Activated naive CD8-positive, alpha-beta T cell treated with anti-CD3 and anti-CD28 coated beads, Interleukin-2, amount 50 U/mL, for 24 hours (primary cell): Measurements from ENCODE around the gene PCNX3.

Source experiments
- ATAC-seq: fragments of 150-1000 bp; cut with Tn5 transposase; one replicate; pipeline ENCODE4 v1.10.0; 2021
- DNase-seq: peaks from one replicate; pipeline ENCODE4 v3.0.0; 2021
- H3K27ac Mint-ChIP-seq: one replicate; pipeline ENCODE4 v1.8.0; 2021; ENCODE audit warnings: mild to moderate bottlenecking, mixed read lengths
- H3K27me3 Mint-ChIP-seq: one replicate; pipeline ENCODE4 v1.8.0; 2021; ENCODE audit warnings: mixed read lengths
- H3K36me3 Mint-ChIP-seq: one replicate; pipeline ENCODE4 v1.8.0; 2021; ENCODE audit warnings: low read depth, mixed read lengths
- H3K4me1 Mint-ChIP-seq: one replicate; pipeline ENCODE4 v1.8.0; 2021; ENCODE audit warnings: mixed read lengths
- H3K4me3 Mint-ChIP-seq: one replicate; pipeline ENCODE4 v1.8.0; 2021; ENCODE audit warnings: mild to moderate bottlenecking, moderate library complexity, mixed read lengths
- H3K9me3 Mint-ChIP-seq: one replicate; pipeline ENCODE4 v1.8.0; 2021; ENCODE audit warnings: mixed read lengths

PCNX3 gene

GRCh38 chr11:65588199-65589054 is 27.1 kb upstream of the PCNX3 start:
- ATAC-seq (peak; percentile 88), DNase-seq (peak; percentile 85)
- H3K36me3 Mint-ChIP-seq: peaks cover 21% of the 10 kb centered on the region
- no peaks in the 10 kb centered on the region for H3K27me3 Mint-ChIP-seq
- peaks cover 41% of the 10 kb centered on the region for H3K4me1 Mint-ChIP-seq
- H3K9me3 Mint-ChIP-seq: no peaks in the 10 kb centered on the region
- H3K27ac Mint-ChIP-seq: peak overlapping the region; percentile 95
- H3K4me3 Mint-ChIP-seq: peak overlapping the region; percentile 70

GRCh38 chr11:65589444-65590239 is 25.9 kb upstream of the PCNX3 start:
- Mint-ChIP-seq H3K4me3 (no peak overlapping the region), H3K4me1 (peaks cover 40% of the 10 kb centered on the region), H3K27me3 (no peaks in the 10 kb centered on the region), H3K27ac (peak overlapping the region; percentile 95), H3K9me3 (no peaks in the 10 kb centered on the region), H3K36me3 (peaks cover 14% of the 10 kb centered on the region)
- ATAC-seq (peak; percentile 55), DNase-seq (peak; percentile 72)

- DNase-seq: no peak
- Mint-ChIP-seq H3K36me3 (peaks cover 14% of the 10 kb centered on the region), H3K4me3 (no peak overlapping the region), H3K9me3 (no peaks in the 10 kb centered on the region), H3K27me3 (no peaks in the 10 kb centered on the region), H3K4me1 (peaks cover 42% of the 10 kb centered on the region), H3K27ac (peak overlapping the region; percentile 28)
- ATAC-seq: no peak
Observed at GRCh38 chr11:65590240-65590738, 25.3 kb upstream of the PCNX3 start.

- no peak for ATAC-seq
- Mint-ChIP-seq H3K9me3 (no peaks in the 10 kb centered on the region), H3K27me3 (no peaks in the 10 kb centered on the region), H3K36me3 (peaks cover 8% of the 10 kb centered on the region), H3K4me1 (peaks cover 34% of the 10 kb centered on the region), H3K4me3 (no peak overlapping the region), H3K27ac (no peak overlapping the region)
- no peak for DNase-seq
Observed at GRCh38 chr11:65591939-65592857, 23.4 kb upstream of the PCNX3 start.

GRCh38 chr11:65592858-65593517 is 22.6 kb upstream of the PCNX3 start:
- no peak overlapping the region for H3K4me3 Mint-ChIP-seq
- H3K9me3 Mint-ChIP-seq: no peaks in the 10 kb centered on the region
- H3K27ac Mint-ChIP-seq: no peak overlapping the region
- peaks cover 10% of the 10 kb centered on the region for H3K36me3 Mint-ChIP-seq
- no peak for ATAC-seq
- H3K4me1 Mint-ChIP-seq: peaks cover 26% of the 10 kb centered on the region
- DNase-seq: no peak
- no peaks in the 10 kb centered on the region for H3K27me3 Mint-ChIP-seq

GRCh38 chr11:65593518-65594414 is 21.8 kb upstream of the PCNX3 start:
- Mint-ChIP-seq H3K9me3 (no peaks in the 10 kb centered on the region), H3K27me3 (no peaks in the 10 kb centered on the region), H3K27ac (no peak overlapping the region), H3K4me1 (peaks cover 18% of the 10 kb centered on the region), H3K4me3 (no peak overlapping the region), H3K36me3 (peaks cover 7% of the 10 kb centered on the region)
- peak; percentile 30 for ATAC-seq
- DNase-seq: peak; percentile 63

- DNase-seq: no peak
- peak; percentile 6 for ATAC-seq
- Mint-ChIP-seq H3K27ac (no peak overlapping the region), H3K4me3 (no peak overlapping the region), H3K36me3 (peaks cover 7% of the 10 kb centered on the region), H3K27me3 (no peaks in the 10 kb centered on the region), H3K9me3 (no peaks in the 10 kb centered on the region), H3K4me1 (peaks cover 7% of the 10 kb centered on the region)
Observed at GRCh38 chr11:65595131-65595530, 20.4 kb upstream of the PCNX3 start.

- Mint-ChIP-seq H3K9me3 (no peaks in the 10 kb centered on the region), H3K27me3 (no peaks in the 10 kb centered on the region), H3K4me1 (peaks cover 7% of the 10 kb centered on the region), H3K27ac (no peak within 1 kb of the TSS), H3K36me3 (peaks cover 2% of the 10 kb centered on the region), H3K4me3 (no peak within 1 kb of the TSS)
- DNase-seq: no peak
- peak; percentile 15 for ATAC-seq
Observed at GRCh38 chr11:65595543-65596281, 19.9 kb upstream of the PCNX3 start, which contains the start of gene KCNK7. KCNK7 (minus strand) TSS chr11:65595800; CDS start chr11:65595772, 28 bp downstream.

- H3K27me3 Mint-ChIP-seq: no peaks in the 10 kb centered on the region
- H3K4me1 Mint-ChIP-seq: peaks cover 7% of the 10 kb centered on the region
- no peak for ATAC-seq
- DNase-seq: no peak
- no peak overlapping the region for H3K27ac Mint-ChIP-seq
- H3K4me3 Mint-ChIP-seq: no peak overlapping the region
- H3K36me3 Mint-ChIP-seq: peaks cover 2% of the 10 kb centered on the region
- H3K9me3 Mint-ChIP-seq: no peaks in the 10 kb centered on the region
Observed at GRCh38 chr11:65596520-65596919, 19.1 kb upstream of the PCNX3 start.

GRCh38 chr11:65598258-65598699 is 17.3 kb upstream of the PCNX3 start:
- H3K36me3 Mint-ChIP-seq: peaks cover 4% of the 10 kb centered on the region
- no peak for DNase-seq
- no peaks in the 10 kb centered on the region for H3K9me3 Mint-ChIP-seq
- no peaks in the 10 kb centered on the region for H3K27me3 Mint-ChIP-seq
- H3K4me3 Mint-ChIP-seq: no peak overlapping the region
- no peak for ATAC-seq
- peaks cover 7% of the 10 kb centered on the region for H3K4me1 Mint-ChIP-seq
- no peak overlapping the region for H3K27ac Mint-ChIP-seq

GRCh38 chr11:65599216-65599954 is 16.2 kb upstream of the PCNX3 start:
- Mint-ChIP-seq H3K27ac (no peak overlapping the region), H3K4me3 (no peak overlapping the region), H3K4me1 (peaks cover 7% of the 10 kb centered on the region), H3K36me3 (peaks cover 12% of the 10 kb centered on the region), H3K9me3 (no peaks in the 10 kb centered on the region), H3K27me3 (no peaks in the 10 kb centered on the region)
- no peak for DNase-seq
- ATAC-seq: no peak

- H3K4me1 Mint-ChIP-seq: peaks cover 6% of the 10 kb centered on the region
- H3K36me3 Mint-ChIP-seq: peaks cover 13% of the 10 kb centered on the region
- ATAC-seq: no peak
Observed at GRCh38 chr11:65599955-65600246, 15.7 kb upstream of the PCNX3 start.

More at GRCh38 chr11:65599955-65600246, 15.7 kb upstream of the PCNX3 start:
- Mint-ChIP-seq H3K4me3 (no peak overlapping the region), H3K27me3 (no peaks in the 10 kb centered on the region), H3K9me3 (no peaks in the 10 kb centered on the region), H3K27ac (no peak overlapping the region)
- no peak for DNase-seq
